GM20000 (cell line): ENCODE results near the gene NFIX.

Experiments used
- DNase-seq: peaks from one replicate; pipeline ENCODE4 v3.0.0; 2012; ENCODE audit warnings: low spot score
- TF ChIP-seq, protein P1 (sequence below): IDR thresholded peaks from 2 replicates; pipeline ENCODE4 v1.5.1; 2012; ENCODE audit warnings: mild to moderate bottlenecking, control low read depth; ENCODE audit errors: extremely low read depth, missing control alignments

The NFIX gene

DNA sequence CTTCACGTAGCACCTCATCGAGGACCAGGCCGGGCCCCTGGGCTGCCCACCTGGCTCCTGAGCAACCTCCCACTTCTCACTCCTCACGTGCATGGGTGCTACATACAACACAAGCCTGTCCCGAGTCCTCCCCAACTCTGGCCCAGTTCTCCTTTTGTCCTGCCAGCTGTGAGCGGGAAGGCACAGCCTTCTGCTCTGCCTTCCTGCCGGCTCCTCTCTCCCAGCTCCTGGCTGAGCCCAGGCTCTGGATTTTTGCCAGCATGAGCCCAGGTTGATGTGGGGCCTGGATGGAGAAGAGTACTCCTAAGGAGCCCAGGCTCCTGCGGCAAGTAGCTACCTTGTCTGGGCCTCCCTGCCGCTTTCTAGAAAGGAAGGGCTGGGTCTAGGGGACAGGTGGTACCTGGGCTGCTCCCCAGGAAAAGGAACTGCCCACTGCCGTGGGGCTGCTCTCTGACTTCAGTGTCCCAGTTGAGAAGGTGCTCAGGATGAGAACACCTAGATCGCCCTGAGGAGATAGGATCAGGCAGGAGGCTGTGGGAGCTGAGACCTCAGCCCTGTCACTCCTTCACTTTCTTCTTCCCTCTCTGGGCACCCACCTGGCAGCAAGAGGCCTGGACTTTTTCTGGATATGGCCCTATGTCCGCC, 83.7 kb downstream of the NFIX start:
- DNase-seq, result no peak
- TF ChIP-seq, protein P1, sequence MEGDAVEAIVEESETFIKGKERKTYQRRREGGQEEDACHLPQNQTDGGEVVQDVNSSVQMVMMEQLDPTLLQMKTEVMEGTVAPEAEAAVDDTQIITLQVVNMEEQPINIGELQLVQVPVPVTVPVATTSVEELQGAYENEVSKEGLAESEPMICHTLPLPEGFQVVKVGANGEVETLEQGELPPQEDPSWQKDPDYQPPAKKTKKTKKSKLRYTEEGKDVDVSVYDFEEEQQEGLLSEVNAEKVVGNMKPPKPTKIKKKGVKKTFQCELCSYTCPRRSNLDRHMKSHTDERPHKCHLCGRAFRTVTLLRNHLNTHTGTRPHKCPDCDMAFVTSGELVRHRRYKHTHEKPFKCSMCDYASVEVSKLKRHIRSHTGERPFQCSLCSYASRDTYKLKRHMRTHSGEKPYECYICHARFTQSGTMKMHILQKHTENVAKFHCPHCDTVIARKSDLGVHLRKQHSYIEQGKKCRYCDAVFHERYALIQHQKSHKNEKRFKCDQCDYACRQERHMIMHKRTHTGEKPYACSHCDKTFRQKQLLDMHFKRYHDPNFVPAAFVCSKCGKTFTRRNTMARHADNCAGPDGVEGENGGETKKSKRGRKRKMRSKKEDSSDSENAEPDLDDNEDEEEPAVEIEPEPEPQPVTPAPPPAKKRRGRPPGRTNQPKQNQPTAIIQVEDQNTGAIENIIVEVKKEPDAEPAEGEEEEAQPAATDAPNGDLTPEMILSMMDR, result no peak

DNA sequence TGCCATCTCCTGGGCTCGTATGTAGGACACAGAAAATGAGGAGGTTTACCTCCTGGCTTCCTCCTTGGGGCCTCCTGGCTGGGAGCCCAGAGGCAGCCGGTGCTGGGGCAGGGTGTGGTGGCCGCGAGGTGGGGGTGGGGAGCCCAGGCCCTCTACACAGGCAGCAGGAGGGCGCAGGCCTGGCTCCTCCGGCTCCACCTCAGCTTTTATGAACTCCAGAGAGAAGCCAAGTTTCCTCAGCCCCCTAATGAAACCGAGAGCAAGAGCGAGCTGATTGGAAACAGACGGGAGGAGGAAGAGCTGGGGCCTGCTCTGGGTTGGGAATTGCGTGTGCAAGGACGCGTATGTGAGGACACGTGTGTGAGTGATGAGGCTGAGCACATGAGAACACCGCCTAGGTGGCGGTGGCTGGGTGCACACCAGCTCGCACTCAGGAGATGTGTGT, 84.3 kb downstream of the NFIX start:
- DNase-seq, result no peak
- TF ChIP-seq, protein P1, result no peak

DNA sequence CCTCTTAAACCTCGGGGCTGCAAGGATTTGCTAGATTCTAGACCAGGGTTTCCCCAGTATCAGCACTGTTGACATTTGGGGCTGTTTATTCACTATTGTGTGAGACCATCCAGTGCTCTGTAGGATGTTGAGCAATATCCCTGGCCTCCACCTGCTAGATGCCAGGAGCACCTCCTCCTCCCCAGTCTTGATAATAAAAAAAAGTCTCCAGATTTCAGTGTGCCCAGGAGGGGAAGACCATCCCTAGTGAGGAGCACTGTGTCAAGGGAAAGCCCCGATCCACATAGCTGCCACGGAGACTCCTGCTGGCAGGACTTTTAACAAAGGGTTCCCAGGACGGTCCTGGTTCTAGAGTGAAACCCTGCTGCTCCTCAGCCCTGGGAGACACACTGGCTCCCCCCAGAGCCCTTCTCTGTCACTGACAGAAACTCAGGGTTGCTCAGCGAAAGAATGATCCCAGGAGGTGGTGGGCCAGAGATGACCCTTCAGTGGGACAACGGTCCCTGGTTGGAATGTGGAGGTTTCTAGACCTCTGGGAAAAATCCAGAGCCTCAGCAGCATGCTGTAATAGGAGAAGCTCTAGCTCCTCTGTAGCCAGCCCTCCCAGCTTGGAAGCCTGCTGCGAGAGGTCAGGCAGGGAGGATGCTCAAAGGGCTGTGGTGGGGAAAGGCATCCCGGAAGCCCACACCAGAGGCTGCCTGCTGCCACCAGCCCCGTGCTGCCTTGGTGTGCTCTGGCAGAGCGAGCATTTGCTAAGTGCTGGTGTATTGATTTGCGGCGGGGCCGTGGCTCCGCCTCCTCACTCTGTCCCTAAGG, 87.1 kb downstream of the NFIX start:
- TF ChIP-seq, protein P1, result no peak
- DNase-seq, result no peak

DNA sequence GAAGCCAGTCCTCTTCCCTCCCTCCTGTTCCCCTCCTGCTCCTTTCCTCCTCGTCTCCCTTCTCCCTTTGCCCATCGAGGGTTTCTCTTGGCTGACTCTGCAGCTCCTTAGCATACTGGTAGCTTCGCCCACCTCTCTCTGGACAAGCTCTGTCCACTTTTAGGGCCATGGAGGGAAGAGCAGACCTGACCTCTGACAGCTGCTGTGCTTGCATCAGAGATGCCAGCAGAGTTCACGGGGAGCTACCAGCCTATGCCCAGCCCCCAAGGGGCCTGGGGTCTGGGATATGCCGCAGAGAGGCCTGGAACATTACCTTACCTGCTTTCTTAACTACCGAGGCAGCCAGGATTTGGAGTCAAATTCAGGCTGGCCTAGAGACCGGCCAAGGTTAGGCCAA, 87.7 kb downstream of the NFIX start:
- DNase-seq, result no peak
- TF ChIP-seq, protein P1, result no peak

DNA sequence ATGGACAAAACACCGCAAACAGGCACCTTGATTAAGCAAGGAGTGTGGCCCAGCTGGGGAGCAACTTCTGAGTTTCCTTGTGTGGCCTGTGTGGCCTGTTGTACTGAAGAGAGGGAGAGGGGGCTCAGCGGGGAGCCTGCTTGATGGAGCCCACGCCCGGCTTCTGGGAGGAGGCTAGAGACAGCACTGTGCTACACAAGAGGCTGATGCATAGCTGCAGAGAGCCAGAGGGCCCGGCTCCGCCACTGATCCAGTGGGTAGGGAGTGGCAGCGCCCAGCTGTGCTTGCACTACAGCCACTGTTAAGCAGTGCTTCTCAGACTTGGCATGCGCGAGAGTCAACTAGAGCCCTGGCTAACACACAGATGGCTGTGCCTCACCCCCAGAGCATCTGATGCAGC, 88.4 kb downstream of the NFIX start:
- TF ChIP-seq, protein P1, result no peak
- no peak for DNase-seq

DNA sequence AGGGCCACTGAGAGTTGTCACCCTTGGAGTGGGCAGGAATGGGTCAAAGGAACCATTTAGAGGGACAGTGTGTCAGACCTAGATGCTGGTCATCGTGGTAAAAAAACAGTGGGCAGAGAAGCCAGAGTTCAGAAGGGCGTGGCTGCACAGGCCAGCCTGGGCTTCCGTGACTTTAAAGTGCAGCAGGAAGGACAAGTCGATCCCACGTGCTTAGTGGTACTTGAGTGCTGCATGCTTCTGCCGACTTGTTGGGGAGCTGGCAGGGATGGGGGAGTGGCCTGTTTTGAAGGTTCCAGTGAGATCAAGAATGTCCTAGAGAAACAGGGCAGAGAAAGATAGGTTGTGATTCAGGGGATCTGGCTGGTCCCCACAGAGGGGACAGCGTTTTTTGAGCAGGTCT, 90.4 kb downstream of the NFIX start:
- no peak for DNase-seq
- TF ChIP-seq, protein P1, result no peak

DNA sequence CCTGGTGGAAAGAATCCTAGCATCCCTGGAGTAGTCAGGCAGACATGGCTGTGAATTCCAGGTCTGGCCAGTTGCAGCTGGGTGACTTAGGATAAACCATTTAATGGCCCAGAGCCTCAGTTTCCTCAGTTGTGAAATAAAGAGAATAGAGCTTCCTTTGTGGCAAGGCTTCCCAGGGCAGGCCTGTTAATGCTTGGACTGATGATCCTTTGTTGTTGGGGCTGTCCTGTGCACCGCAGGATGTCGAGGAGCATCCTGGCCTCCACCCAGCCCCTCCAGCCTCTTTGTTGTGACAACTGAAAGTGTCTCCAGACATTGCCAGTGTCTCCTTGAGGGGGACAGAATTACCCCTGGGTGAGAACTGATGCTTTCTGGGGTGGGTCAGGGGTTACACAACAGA, 91.1 kb downstream of the NFIX start:
- TF ChIP-seq, protein P1, result no peak
- no peak for DNase-seq
